Activated T-cell treated with anti-CD3 and anti-CD28 coated beads for 4 hours (primary cell): ENCODE data around the gene HGFAC.
A peak's percentile ranks its signal among the peaks of the same experiment; 100 is the strongest.

Experiments used
- DNase-seq: peaks from one replicate; pipeline ENCODE4 v3.0.0-alpha.2; 2020

The HGFAC gene

GRCh38 chr4:3427134-3427476 is 14.7 kb upstream of the HGFAC start:
- no peak for DNase-seq

- DNase-seq, result no peak
Measured at GRCh38 chr4:3427706-3428446, 13.9 kb upstream of the HGFAC start.

- DNase-seq, result no peak
Measured at GRCh38 chr4:3429651-3430050, 12.1 kb upstream of the HGFAC start.

GRCh38 chr4:3430524-3430923 is 11.2 kb upstream of the HGFAC start:
- DNase-seq, result no peak

- no peak for DNase-seq
Measured at GRCh38 chr4:3431446-3431993, 10.2 kb upstream of the HGFAC start.

DNA sequence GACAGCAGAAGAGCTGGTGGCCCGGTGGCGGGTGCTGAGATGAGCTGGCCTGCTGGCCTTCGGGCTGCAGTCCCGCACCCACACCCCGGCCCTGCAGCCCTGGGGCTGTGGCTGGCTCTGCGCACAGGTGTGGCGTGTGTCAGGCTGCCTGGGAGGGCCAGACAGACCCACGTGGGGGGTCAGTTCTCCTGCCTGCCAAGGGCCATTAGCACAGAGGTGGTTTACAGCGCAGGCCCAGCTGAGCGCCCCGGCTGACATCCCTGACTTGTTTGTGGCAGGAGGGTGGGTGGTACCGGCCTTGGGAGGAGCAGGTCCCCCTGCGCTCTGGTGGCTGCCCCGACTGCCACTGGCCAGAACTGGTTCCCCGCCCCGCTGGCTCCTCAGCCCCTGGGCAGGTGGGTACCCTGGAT is 9.4 kb upstream of the HGFAC start:
- DNase-seq, result no peak

GRCh38 chr4:3433138-3433869 is 8.5 kb upstream of the HGFAC start:
- DNase-seq, result no peak

- no peak for DNase-seq
Measured at GRCh38 chr4:3434881-3435685, 6.7 kb upstream of the HGFAC start.

DNA sequence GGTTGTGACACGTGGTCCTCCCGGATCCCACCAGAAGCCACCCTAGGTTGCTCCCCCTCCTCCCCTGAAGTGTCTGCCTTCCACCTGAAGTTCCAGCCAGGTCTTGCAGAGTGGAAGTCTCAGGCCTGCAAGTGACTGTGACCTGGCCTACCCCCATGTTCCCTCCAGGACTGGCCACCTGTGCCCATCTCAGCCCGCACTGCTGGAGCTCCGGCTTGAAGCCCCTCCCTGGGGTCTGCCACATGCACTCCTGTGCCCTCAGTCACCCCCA is 6.1 kb upstream of the HGFAC start:
- DNase-seq, result no peak

GRCh38 chr4:3436048-3436797 is 5.5 kb upstream of the HGFAC start:
- DNase-seq, result no peak

DNA sequence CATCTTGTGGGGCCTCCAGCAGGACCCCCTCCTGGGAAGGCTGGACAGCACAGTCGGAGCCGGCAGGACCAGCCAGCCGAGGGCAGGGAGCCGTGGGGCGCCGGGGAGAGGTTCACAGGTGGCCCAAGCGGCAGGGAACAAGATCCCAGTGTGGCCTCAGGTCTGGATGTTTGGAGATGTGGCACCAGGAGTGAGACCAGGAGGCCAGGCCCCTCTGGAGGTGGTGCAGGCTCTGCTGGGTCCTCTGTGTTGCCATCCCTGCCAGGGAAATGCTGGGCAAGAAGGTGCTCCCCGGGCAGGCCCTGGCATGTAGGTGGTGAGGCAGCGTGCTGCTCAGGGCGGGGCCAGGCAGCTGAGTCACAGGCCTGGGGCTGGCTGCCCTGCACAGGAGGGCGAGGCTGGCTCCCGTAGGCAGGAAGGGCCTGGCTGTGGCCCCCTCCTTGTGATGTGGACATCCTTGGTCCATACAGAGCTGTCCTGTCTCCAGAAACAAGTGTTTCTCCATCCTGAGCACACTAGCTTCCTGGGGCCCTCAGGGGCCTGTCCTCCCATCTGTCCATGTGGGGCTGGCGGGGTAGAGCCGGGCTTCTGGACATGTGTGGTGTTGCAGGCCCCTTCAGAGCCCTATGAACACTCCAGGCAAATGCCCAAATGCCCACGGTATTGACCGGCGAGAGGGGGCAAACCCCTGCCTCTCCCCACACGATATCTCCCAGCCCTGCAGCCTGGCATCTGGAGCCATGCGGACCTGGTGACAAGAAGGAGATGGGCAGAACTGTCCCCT is 4.8 kb upstream of the HGFAC start:
- DNase-seq, result no peak

DNA sequence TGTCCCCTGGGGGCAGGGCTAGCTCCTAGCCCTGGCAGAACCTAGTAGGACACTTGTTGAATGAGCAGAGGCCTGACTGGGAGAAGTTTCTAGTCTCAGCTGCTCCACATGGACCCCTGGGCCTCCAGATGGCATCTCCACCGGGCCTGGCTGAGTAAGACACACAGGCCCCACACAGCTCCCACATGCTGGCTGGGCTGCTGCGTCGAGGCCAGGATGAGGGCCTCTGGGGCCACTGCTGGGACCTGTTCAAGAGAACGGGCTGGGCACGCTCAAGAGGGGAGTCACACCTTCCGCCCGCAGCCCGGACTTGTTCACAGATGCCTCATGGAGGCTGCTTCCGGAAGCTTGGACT is 4.2 kb upstream of the HGFAC start:
- no peak for DNase-seq

GRCh38 chr4:3437998-3438846 is 3.5 kb upstream of the HGFAC start:
- DNase-seq, result no peak

GRCh38 chr4:3438847-3439180 is 3.0 kb upstream of the HGFAC start:
- no peak for DNase-seq

GRCh38 chr4:3439391-3439790 is 2.4 kb upstream of the HGFAC start:
- no peak for DNase-seq

DNA sequence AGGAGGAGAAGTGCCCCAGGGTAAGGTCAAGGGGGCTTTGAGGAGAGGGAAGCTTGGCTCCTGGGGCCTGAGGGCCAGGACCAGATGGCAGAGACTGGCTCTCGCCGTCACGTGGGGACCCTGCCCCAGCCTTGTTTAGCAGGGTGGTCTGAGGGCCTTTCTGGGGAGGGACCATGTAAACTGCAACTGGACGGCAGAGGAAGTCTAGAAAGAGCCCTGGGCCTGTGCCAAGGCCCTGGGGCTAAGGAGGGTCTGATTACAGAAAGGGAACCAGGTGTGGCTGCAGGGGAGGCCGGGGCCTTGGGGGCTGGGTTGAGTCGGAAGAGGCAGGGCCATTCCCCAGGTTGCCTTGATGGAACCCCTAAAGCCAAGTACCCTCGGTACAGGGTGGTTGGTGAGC is 1.8 kb upstream of the HGFAC start:
- DNase-seq, result no peak

GRCh38 chr4:3440979-3441500 is 728 bp upstream of the HGFAC start:
- DNase-seq, result no peak

DNA sequence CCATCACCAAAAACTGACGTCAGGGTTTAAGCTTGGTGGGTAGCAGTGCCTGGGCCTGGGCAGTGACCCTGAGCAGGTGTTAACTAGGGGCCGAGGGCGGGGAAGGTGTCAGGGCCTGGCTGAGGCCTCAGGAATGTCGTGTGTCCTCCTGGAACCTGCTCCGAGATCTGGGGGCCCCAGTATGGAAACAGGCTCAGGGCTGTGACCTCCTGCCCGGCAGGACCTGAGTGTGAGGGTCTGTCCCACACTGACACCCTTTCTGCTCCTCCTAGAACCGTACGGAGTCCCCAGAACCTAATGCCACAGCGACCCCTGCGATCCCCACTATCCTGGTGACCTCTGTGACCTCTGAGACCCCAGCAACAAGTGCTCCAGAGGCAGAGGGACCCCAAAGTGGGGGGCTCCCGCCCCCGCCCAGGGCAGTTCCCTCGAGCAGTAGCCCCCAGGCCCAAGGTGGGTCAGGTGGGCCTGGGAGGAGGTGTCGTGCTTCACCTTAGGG is 741 bp downstream of the HGFAC start:
- DNase-seq, result no peak

DNA sequence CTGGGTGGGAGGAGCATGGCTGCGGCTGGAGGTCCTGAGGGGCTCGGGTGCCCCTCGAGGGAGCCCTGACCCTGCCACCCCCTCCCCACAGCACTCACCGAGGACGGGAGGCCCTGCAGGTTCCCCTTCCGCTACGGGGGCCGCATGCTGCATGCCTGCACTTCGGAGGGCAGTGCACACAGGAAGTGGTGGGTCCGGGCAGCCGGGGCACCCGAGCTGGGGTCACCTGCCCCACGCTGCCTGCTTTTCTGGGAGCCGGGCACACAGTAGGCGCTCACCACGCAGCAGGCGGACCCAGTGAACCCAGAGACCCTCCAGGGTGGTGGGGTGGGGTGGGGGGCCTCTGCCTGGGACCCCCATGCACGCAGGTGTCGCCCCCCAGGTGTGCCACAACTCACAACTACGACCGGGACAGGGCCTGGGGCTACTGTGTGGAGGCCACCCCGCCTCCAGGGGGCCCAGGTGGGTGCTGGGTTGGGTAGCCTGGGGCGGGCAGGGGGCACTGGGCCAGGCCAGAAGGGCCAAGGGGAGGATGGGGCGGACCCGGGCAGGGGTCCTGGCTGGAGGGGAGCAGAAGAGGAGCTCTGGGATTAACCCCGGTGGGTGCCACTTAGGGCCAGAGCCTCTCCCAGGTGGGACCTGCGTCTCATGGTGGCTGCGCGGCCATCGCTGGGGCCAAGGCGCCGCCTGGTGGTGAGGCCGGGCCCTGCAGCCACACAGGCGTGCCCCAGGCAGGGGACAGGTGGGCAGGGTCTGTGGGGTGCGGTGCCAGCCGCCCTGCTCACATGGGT is 1.4 kb downstream of the HGFAC start:
- DNase-seq, result peak; percentile 51

GRCh38 chr4:3443750-3444309 is 2.1 kb downstream of the HGFAC start:
- no peak for DNase-seq
